Activated T-helper 1 cell treated with anti-CD3 and anti-CD28 coated beads, Interleukin-12 subunit alpha, Interleukin-12 subunit beta, Interleukin-2, Interleukin-4 antibody, amounts not matched to agents 30 ng/mL and 10 ng/mL and 1 ng/mL, durations not matched to agents 14 hours and 24 hours and 36 hours (primary cell): ENCODE data around the gene FBXO10. TPM values are rescaled to one million over a fixed set of nuclear protein-coding genes. Genes with fewer than 3 reads are reported as not detected.
"Not testable (repeated sequence)": the region's sequence is repeated elsewhere in the genome, so short reads cannot be mapped to it uniquely, and the experiment has no call there.

Experiments
- DNase-seq: peaks from one replicate; pipeline ENCODE4 v3.0.0; 2021; ENCODE audit warnings: low spot score
- H3K27ac Mint-ChIP-seq: one replicate; pipeline ENCODE4 v1.8.0; 2021; ENCODE audit warnings: mild to moderate bottlenecking, mixed read lengths
- H3K27me3 Mint-ChIP-seq: one replicate; pipeline ENCODE4 v1.8.0; 2022; ENCODE audit warnings: mild to moderate bottlenecking, moderate library complexity, mixed read lengths; ENCODE audit not compliant: insufficient read depth
- H3K36me3 Mint-ChIP-seq: one replicate; pipeline ENCODE4 v1.8.0; 2021; ENCODE audit warnings: low read depth, mixed read lengths
- H3K4me1 Mint-ChIP-seq: one replicate; pipeline ENCODE4 v1.8.0; 2021; ENCODE audit warnings: low read depth, mixed read lengths
- H3K4me3 Mint-ChIP-seq: one replicate; pipeline ENCODE4 v1.8.0; 2021; ENCODE audit warnings: mild to moderate bottlenecking, moderate library complexity, mixed read lengths
- H3K9me3 Mint-ChIP-seq: one replicate; pipeline ENCODE4 v1.8.0; 2021; ENCODE audit warnings: mixed read lengths
- intact Hi-C: fragments of 100-400 bp; cut with micrococcal nuclease; formaldehyde crosslinking; loops from one replicate; pipeline ENCODE4 v1.15.1; 2024
- total RNA-seq: library from RNA; stranded (reverse); gene quantifications from 2 replicates; pipeline ENCODE4 v1.2.3, GENCODE V29; 2022

The FBXO10 gene
- total RNA-seq, 1 donor from 2014 or later: 2.9 TPM

DNA sequence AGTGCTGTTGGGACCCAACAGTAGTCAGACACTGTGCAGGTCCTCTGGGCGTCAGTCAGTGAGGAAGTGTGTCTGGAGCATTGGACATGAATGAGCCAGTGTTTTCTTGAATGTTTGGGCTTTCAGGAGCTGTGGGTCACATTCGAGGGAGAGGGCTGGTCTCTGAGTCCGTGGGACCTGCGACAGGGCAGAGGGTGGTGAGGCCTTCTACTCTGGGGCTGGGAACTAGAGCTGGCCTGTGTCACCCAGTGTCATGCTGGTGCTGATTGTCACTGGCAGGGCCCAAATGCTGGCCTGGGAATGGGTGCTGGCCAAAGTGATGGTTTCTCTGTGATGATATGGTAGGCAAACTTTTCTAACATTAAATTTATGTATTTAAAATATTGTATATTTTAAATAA, 80.2 kb downstream of the FBXO10 start:
- DNase-seq: no peak
- no peak overlapping the region for H3K4me3 Mint-ChIP-seq
- no peaks in the 10 kb centered on the region for H3K27me3 Mint-ChIP-seq
- H3K4me1 Mint-ChIP-seq: peaks cover 6% of the 10 kb centered on the region
- no peaks in the 10 kb centered on the region for H3K9me3 Mint-ChIP-seq
- no peak overlapping the region for H3K27ac Mint-ChIP-seq
- peaks cover 45% of the 10 kb centered on the region for H3K36me3 Mint-ChIP-seq
- intact Hi-C loops: no loop called here

DNA sequence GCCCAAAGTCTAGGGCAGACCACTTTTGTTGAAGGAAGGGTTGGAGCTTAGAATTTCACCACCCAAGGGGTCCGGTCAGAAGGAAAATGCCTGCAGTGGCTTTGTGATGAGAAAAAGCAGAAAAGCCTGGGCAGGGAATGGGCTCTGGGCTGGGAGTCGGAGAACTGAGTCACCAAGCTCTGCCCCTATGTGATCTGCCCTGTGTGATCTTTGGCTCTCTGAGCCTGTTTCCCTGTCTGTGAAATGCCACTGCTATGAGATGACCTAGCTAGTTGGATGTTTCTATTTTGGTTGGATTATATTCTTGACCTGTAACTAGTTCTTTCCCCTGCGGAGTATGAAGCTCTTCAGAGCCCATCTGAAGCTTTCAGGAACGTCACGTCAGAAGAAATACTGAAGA, 80.6 kb downstream of the FBXO10 start:
- DNase-seq: no peak
- no peak overlapping the region for H3K27ac Mint-ChIP-seq
- no peaks in the 10 kb centered on the region for H3K9me3 Mint-ChIP-seq
- H3K4me3 Mint-ChIP-seq: no peak overlapping the region
- intact Hi-C loops: no loop called here
- peaks cover 8% of the 10 kb centered on the region for H3K4me1 Mint-ChIP-seq
- no peaks in the 10 kb centered on the region for H3K27me3 Mint-ChIP-seq
- peaks cover 45% of the 10 kb centered on the region for H3K36me3 Mint-ChIP-seq

DNA sequence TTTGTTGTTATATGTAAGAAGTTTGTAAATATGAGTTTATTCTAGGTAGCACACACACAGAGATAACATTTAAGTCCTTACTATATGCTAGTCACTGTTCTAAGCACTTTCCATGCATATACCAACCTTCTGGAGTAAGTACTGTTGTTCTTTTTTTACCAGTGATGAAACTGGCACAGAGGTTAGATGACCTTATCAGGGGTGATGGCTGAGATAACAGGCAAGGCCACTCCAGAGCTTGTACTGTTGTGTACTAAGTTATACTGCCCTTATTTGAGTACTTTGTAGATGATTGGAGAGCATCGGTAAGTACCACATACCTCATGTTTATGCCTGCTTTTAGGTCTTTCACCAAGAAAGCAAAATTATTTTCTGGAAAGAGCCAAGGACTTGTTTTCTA, 84.2 kb downstream of the FBXO10 start:
- Mint-ChIP-seq H3K27me3 (no peaks in the 10 kb centered on the region), H3K4me3 (no peak overlapping the region), H3K4me1 (peaks cover 27% of the 10 kb centered on the region), H3K27ac (no peak overlapping the region), H3K36me3 (peaks cover 47% of the 10 kb centered on the region), H3K9me3 (no peaks in the 10 kb centered on the region)
- intact Hi-C loops: no loop called here
- no peak for DNase-seq

DNA sequence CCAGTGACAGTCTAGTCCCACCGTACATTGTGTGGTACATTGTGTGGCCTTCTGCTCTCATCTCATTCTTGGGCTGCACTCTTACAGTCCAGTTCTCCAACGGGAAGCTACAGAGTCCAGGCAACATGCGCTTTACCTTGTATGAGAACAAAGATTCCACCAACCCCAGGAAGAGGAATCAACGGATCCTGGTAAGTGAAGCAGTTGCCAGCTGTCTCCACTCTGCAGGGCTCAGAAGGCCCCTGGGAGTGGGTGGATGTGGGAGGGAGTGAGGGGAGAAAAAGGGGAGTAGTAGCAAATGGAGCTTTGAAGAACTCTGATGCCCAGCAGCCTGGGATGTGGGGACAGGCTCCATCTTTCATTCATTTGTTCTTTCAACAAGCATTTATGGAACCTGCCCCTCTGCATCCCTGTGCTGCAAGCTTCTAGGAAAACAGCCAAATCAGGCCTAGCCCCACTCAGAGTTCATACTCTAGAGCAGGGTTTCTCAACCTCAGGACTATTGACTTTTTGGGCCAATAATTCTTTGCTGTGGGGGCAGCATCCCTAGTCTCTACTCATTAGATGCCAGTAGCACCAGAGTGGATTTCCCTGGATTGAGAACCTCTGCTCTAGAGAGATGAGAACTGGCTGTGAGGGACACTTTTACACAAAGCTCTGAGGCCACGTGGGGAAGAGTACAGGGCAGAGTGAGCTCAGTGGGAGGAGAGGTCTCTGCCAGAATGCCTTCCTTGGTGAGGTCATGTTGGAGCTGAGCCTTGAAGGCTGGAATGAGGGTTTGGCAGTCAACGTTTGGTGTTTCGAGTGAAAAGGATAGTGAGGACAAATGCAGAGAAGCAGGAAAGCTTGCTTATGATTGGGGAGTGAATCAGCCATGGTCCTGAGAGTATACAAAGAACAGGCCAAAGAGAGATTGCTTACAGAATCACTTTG, 89.3 kb downstream of the FBXO10 start:
- Mint-ChIP-seq H3K27ac (peak overlapping the region; percentile 92), H3K9me3 (no peaks in the 10 kb centered on the region), H3K4me1 (peaks cover 37% of the 10 kb centered on the region), H3K4me3 (peak overlapping the region; percentile 96), H3K36me3 (peaks cover 26% of the 10 kb centered on the region), H3K27me3 (peaks cover under 1% of the 10 kb centered on the region)
- intact Hi-C loops: loop anchor here (1.0 to 10.0 kb wide), 4 partner anchors 72 to 315 kb away; partner anchors contain the start of genes DCAF10, EXOSC3 and TOMM5
- DNase-seq: no peak

DNA sequence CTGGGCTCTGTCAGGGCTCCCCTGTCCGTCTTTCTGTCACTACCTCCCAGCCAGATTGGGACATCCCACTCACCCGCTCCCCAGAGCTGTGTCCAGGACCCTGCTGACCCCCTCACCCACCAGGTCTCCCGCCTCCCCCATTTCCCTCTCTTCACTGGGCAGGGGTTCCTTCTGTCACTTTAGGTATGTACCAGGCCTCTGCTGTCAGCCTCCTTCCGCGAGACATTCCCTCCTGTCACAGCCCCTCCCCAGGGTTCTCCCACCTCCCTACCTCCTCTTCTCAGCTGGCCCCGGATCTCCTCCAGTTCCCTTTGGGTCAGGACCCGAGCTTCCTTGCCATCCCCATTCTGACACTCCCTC, 89.9 kb downstream of the FBXO10 start:
- H3K36me3 Mint-ChIP-seq: peaks cover 23% of the 10 kb centered on the region
- intact Hi-C loops: loop anchor here (1.0 to 10.0 kb wide), 4 partner anchors 71 to 316 kb away; partner anchors contain the start of genes DCAF10, EXOSC3 and TOMM5
- H3K27ac Mint-ChIP-seq: peak overlapping the region; percentile 92
- peaks cover 34% of the 10 kb centered on the region for H3K4me1 Mint-ChIP-seq
- no peak for DNase-seq
- no peaks in the 10 kb centered on the region for H3K9me3 Mint-ChIP-seq
- H3K4me3 Mint-ChIP-seq: peak overlapping the region; percentile 96
- H3K27me3 Mint-ChIP-seq: peaks cover 6% of the 10 kb centered on the region

DNA sequence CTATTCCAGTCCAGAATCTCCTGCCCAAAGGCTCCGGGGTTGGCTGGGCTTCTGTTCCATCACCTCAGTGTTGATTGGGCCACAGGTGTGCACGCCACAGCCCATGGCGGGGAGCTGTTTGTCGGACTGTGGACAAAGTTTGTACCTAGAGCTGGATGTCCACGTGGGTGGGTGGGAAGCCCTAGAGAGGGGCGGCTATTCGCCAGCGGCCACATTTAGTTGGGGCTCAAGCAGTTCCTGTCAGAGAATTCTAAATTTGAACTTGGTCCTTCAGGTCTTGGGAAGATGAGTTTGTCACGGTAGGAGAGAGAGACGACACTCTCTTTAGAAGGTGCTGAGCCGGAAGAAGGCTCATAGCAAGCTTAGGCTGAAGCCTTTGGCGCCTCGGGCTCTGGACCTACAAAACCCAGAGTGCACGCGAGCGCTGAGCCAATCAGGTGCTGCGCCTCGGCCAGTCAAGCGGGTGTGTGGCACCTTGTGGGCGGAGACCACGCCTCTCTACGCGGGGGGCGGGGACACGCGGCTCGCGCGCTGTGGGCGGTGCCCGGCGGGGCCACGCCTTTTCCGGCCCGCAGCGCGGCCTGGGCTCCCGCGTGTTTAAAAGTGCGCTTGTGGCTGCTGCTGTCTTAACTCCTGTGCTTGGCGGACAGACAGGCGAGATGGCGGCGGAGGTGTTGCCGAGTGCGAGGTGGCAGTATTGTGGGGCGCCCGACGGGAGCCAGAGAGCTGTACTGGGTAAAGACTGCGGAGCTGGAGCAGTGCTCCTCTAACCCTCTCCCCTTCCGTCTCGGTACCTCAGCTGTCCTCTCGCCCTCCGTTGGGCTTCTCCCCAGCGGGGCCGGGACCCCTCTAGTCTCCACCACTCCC, 90.6 kb downstream of the FBXO10 start, which contains the start of gene POLR1E:
POLR1E (plus strand) TSS at position 560 of the 867 bp plus-strand sequence; CDS start at position 660, 100 bp downstream.
- Mint-ChIP-seq H3K27me3 (peaks cover 8% of the 10 kb centered on the region), H3K36me3 (peaks cover 19% of the 10 kb centered on the region), H3K4me1 (peaks cover 32% of the 10 kb centered on the region), H3K4me3 (peak within 1 kb of the TSS; percentile 96), H3K27ac (peak within 1 kb of the TSS; percentile 92), H3K9me3 (no peaks in the 10 kb centered on the region)
- DNase-seq: peak; percentile 95
- intact Hi-C loops: loop anchor here (1.0 to 10.0 kb wide), 8 partner anchors 20 to 584 kb away; partner anchors contain the start of genes DCAF10, EXOSC3, SHB and TOMM5

DNA sequence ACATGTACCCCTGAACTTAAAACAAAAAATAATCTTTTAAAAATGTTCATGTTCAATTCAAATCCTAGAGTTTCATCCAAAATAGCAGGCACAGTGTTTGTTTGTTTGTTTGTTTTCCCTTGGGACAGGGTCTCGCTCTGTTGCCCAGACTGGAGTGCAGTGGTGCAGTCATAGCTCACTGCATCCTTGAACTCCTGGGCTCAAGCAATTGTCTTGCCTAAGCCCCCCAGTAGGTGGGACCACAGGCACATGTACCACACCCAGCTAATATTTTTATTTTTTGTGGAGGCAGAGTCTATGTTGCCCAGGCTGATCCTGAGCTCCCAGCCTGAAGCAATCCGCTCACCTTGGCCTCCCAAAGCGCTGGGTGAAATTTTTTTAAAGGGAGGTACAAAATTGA, 95.4 kb downstream of the FBXO10 start:
- H3K4me1 Mint-ChIP-seq: peaks cover 11% of the 10 kb centered on the region
- H3K27me3 Mint-ChIP-seq: peaks cover 30% of the 10 kb centered on the region
- no peaks in the 10 kb centered on the region for H3K36me3 Mint-ChIP-seq
- no peak for DNase-seq
- no peak overlapping the region for H3K4me3 Mint-ChIP-seq
- no peaks in the 10 kb centered on the region for H3K9me3 Mint-ChIP-seq
- intact Hi-C loops: loop anchor here (10.0 kb wide), 1 partner anchor 304 kb away; the partner anchor contains the start of gene EXOSC3
- H3K27ac Mint-ChIP-seq: no peak overlapping the region

DNA sequence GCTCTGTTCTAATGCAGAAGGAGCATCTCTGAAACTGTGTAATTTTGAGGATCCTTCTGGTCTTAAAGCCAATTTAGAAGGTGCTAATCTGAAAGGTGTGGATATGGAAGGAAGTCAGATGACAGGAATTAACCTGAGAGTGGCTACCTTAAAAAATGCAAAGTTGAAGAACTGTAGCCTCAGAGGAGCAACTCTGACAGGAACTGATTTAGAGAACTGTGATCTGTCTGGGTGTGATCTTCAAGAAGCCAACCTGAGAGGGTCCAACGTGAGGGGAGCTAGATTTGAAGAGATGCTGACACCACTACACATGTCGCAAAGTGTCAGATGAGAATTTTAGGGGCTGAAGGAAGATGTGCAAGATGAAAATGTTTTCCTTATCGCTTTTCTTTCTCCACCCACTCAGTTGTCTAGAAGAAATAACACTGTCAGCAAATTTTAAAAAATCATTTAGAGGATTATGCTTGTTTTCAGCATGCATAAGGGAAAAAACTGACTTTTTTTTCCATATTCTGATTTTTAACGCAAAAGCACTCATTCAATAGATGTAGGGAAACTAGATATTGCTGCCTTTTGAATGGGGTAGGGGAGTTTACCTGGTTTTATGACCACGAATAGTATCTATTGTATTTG, 98.1 kb downstream of the FBXO10 start:
- intact Hi-C loops, DNase-seq, H3K27ac Mint-ChIP-seq, H3K4me3 Mint-ChIP-seq, H3K36me3 Mint-ChIP-seq, H3K4me1 Mint-ChIP-seq: not testable (repeated sequence)
- peaks cover 34% of the 10 kb centered on the region for H3K27me3 Mint-ChIP-seq
- H3K9me3 Mint-ChIP-seq: peaks cover 16% of the 10 kb centered on the region

DNA sequence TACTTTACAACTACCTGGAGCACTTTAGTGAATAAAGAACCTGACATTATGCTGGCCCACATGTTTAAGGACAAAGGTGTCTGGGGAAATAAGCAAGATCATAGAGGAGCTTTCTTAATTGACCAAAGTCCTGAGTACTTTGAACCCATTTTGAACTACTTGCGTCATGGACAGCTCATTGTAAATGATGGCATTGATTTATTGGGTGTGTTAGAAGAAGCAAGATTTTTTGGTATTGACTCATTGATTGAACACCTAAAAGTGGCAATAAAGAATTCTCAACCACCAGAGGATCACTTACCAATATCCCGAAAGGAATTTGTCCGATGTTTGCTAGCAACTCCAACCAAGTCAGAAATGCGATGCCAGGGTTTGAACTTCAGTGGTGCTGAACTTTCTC, 98.7 kb downstream of the FBXO10 start:
- peaks cover 34% of the 10 kb centered on the region for H3K27me3 Mint-ChIP-seq
- H3K27ac Mint-ChIP-seq, H3K4me3 Mint-ChIP-seq, DNase-seq, H3K36me3 Mint-ChIP-seq, H3K4me1 Mint-ChIP-seq, intact Hi-C loops: not testable (repeated sequence)
- H3K9me3 Mint-ChIP-seq: peaks cover 16% of the 10 kb centered on the region

DNA sequence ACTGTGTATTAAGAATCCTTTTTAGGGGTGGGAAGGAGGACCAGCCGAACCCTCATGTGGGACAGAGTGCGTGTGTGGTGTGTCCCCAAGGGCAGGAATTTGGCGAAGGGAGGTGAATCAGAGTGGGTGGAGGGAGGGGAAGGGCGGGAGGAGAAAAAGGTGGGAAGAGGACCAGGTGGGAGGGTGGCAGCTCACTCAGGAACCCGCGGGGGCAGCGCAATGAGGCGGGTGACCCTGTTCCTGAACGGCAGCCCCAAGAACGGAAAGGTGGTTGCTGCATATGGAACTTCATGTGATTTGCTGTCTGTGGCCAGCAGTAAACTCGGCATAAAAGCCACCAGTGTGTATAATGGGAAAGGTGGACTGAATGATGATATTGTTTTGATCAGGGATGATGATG, 99.2 kb downstream of the FBXO10 start:
- Mint-ChIP-seq H3K4me3 (no peak overlapping the region), H3K27me3 (peaks cover 34% of the 10 kb centered on the region), H3K36me3 (peaks cover 2% of the 10 kb centered on the region)

DNA sequence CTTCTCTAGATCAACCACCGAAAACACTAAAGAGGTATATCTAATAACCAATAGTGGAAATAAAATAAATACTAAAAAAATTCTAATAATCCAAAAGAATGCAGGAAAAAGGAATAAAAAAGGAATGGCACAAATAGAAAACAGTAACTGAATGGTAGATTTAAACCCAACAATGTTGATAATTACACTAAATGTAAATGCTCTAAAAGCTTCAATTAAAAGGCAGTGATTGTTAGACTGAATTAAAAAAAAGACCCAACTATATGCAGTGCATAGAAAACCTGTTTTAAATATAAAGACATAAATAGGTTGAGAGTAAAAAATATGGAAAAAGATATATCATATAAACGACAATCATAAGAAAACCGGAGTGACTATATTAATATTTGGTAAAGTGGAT, 101.7 kb downstream of the FBXO10 start:
- H3K27ac Mint-ChIP-seq: no peak overlapping the region

More for the DNA sequence above, 99.2 kb downstream of the FBXO10 start:
- no peak overlapping the region for H3K27ac Mint-ChIP-seq
- no peak for DNase-seq
- H3K9me3 Mint-ChIP-seq: peaks cover 16% of the 10 kb centered on the region
- peaks cover 7% of the 10 kb centered on the region for H3K4me1 Mint-ChIP-seq
- intact Hi-C loops: no loop called here

DNA sequence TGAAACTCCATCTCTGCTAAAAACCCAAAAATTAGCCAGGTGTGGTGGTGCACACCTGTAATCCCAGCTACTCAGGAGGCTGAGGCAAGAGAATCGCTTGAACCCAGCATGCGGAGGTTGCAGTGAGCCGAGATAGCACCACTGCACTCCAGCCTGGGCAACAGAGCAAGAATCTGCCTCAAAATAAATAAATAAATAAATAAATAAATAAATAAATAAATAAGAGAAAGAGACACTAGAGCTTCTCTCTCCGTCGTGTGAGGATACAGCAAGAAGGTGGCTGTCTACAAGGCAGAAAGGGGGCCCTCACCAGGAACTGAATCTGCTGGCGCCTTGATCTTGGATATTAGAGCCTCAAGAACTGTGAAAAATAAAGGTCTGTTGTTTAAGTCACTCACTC, 102.2 kb downstream of the FBXO10 start:
- H3K27me3 Mint-ChIP-seq: peaks cover 22% of the 10 kb centered on the region
- H3K4me1 Mint-ChIP-seq, intact Hi-C loops: not testable (repeated sequence)

More for the DNA sequence above, 101.7 kb downstream of the FBXO10 start:
- intact Hi-C loops: no loop called here
- Mint-ChIP-seq H3K4me1 (peaks cover 9% of the 10 kb centered on the region), H3K9me3 (peaks cover 16% of the 10 kb centered on the region), H3K4me3 (no peak overlapping the region), H3K36me3 (peaks cover 2% of the 10 kb centered on the region), H3K27me3 (peaks cover 26% of the 10 kb centered on the region)
- no peak for DNase-seq

More for the DNA sequence above, 102.2 kb downstream of the FBXO10 start:
- not testable (repeated sequence) for DNase-seq, H3K36me3 Mint-ChIP-seq, H3K27ac Mint-ChIP-seq, H3K4me3 Mint-ChIP-seq
- peaks cover 16% of the 10 kb centered on the region for H3K9me3 Mint-ChIP-seq
